ENCODE results near the gene NFX1. TPM values are rescaled to one million over a fixed set of nuclear protein-coding genes. Genes with fewer than 3 reads are reported as not detected.
"Not testable (repeated sequence)": the region's sequence is repeated elsewhere in the genome, so short reads cannot be mapped to it uniquely, and the experiment has no call there.

NFX1 gene
- total and polyA plus RNA-seq, 12 donors: 17.5 to 44.4 (median 31.2) TPM

GRCh38 chr9:33364127-33364526, 73.8 kb downstream of the NFX1 start:
- Histone ChIP-seq H3K36me3 (replicated peaks in 1 of 2) (peaks cover 0 to 45% of the 10 kb centered on the region in 2 donors), H3K4me1 (replicated peaks in 1 of 2) (no peaks in the 10 kb centered on the region), H3K9me3 (replicated peaks in 1 of 3) (no peaks in the 10 kb centered on the region), H3K27ac (no peak overlapping the region), H3K4me3 (no peak overlapping the region), H3K27me3 (no peaks in the 10 kb centered on the region)
- WGBS, 4 donors: 83 to 99% (median 91%) methylated on average over 2 of the region's 2 CpGs
- TF ChIP-seq POLR2A (IDR thresholded peaks at IDR 0.05) (no peak), CTCF (IDR thresholded peaks at IDR 0.05) (no peak)
- no peak for DNase-seq
- intact Hi-C loops (cut with DNase I): no loop called here

GRCh38 chr9:33364814-33365213, 74.5 kb downstream of the NFX1 start:
- H3K4me1 ChIP-seq (replicated peaks in 1 of 2); intact Hi-C loops (cut with DNase I); H3K4me3 ChIP-seq; DNase-seq; H3K27ac ChIP-seq; H3K27me3 ChIP-seq; H3K9me3 ChIP-seq (replicated peaks in 1 of 3): not testable (repeated sequence)
- WGBS, 4 donors: 96 to 99% (median 98%) methylated on average over 4 of the region's 4 CpGs
- H3K36me3 ChIP-seq (replicated peaks in 1 of 2): peaks cover 0 to 51% of the 10 kb centered on the region in 2 donors

- intact Hi-C loops (cut with DNase I): no loop called here
- Histone ChIP-seq H3K27ac (no peak overlapping the region), H3K36me3 (replicated peaks in 1 of 2) (peaks cover 0 to 70% of the 10 kb centered on the region in 2 donors), H3K4me3 (no peak overlapping the region), H3K9me3 (replicated peaks in 1 of 3) (no peaks in the 10 kb centered on the region), H3K4me1 (replicated peaks in 1 of 2) (no peaks in the 10 kb centered on the region), H3K27me3 (no peaks in the 10 kb centered on the region)
- WGBS, 4 donors: 90 to 94% (median 91%) methylated on average over 2 of the region's 2 CpGs
- TF ChIP-seq POLR2A (IDR thresholded peaks at IDR 0.05) (no peak), CTCF (IDR thresholded peaks at IDR 0.05) (no peak)
- DNase-seq: no peak
These were observed 76.7 kb downstream of the NFX1 start for GRCh38 chr9:33366979-33367480.

- no peaks in the 10 kb centered on the region for H3K9me3 ChIP-seq (replicated peaks in 1 of 3)
- WGBS, 4 donors: 87 to 90% (median 88%) methylated on average over 3 to 4 of the region's 4 CpGs
- H3K27ac ChIP-seq: no peak overlapping the region
- TF ChIP-seq CTCF (IDR thresholded peaks at IDR 0.05) (no peak), POLR2A (IDR thresholded peaks at IDR 0.05) (no peak)
- intact Hi-C loops (cut with DNase I): loop anchor here (5.0 to 10.0 kb wide), 3 partner anchors 44 to 92 kb away; no protein-coding TSS in a partner anchor
- peaks cover 0 to 35% of the 10 kb centered on the region in 2 donors for H3K36me3 ChIP-seq (replicated peaks in 1 of 2)
- no peak for DNase-seq
- H3K4me1 ChIP-seq (replicated peaks in 1 of 2): peaks cover 8 to 11% of the 10 kb centered on the region in 2 donors
- H3K27me3 ChIP-seq: no peaks in the 10 kb centered on the region
- H3K4me3 ChIP-seq: no peak overlapping the region
These were observed 82.6 kb downstream of the NFX1 start for GRCh38 chr9:33372900-33373299.

- TF ChIP-seq CTCF (IDR thresholded peaks at IDR 0.05): no peak
- no peak for TF ChIP-seq POLR2A (IDR thresholded peaks at IDR 0.05)
- peaks cover 0 to 25% of the 10 kb centered on the region in 2 donors for H3K36me3 ChIP-seq (replicated peaks in 1 of 2)
- no peaks in the 10 kb centered on the region for H3K27me3 ChIP-seq
- 82 to 89% (median 85%) methylated on average over 8 to 9 of the region's 9 CpGs for WGBS, 4 donors
- peak in 1 of 7 donors; percentile 42 for DNase-seq
- no peak overlapping the region for H3K27ac ChIP-seq
- H3K4me3 ChIP-seq: no peak overlapping the region
- intact Hi-C loops (cut with DNase I): loop anchor here (5.0 to 10.0 kb wide), 3 partner anchors 43 to 91 kb away; no protein-coding TSS in a partner anchor
- H3K4me1 ChIP-seq (replicated peaks in 1 of 2): peaks cover 8 to 11% of the 10 kb centered on the region in 2 donors
- H3K9me3 ChIP-seq (replicated peaks in 1 of 3): no peaks in the 10 kb centered on the region
These were observed 83.9 kb downstream of the NFX1 start for GRCh38 chr9:33374190-33374589.
